Adrenal gland (tissue), 12 donors: ENCODE measurements around the gene OR6M1. TPM values are rescaled to one million over a fixed set of nuclear protein-coding genes. Genes with fewer than 3 reads are reported as not detected.

ENCODE experiments used
- DNase-seq, 7 donors: peaks; one replicate each; pipeline ENCODE4 v3.0.0-alpha.2; 2019 to 2020
- H3K27ac ChIP-seq, 5 donors: fragments of 200-600 bp; sonication (generic) in 4 of 5; 1 replicate in 3 of 5; 2 replicates in 2 of 5; pipeline versions ENCODE4 v1.5.1 to v1.8.0; 2016 to 2020; ENCODE audit warnings: mild to moderate bottlenecking in 1 of 5
- H3K27me3 ChIP-seq: fragments of 200-600 bp; 2 replicates; pipeline ENCODE4 v1.8.0; 2021
- H3K36me3 ChIP-seq, 2 donors: fragments of 200-600 bp; replicated peaks in 1 of 2; 1 replicate in 1 of 2; 2 replicates in 1 of 2; pipeline versions ENCODE4 v1.5.1 to v1.8.0; 2018 to 2022
- H3K4me1 ChIP-seq, 2 donors: fragments of 200-600 bp; replicated peaks in 1 of 2; 1 replicate in 1 of 2; 2 replicates in 1 of 2; pipeline versions ENCODE4 v1.5.1 to v1.8.0; 2018 to 2021
- H3K4me3 ChIP-seq, 4 donors: fragments of 200-600 bp; sonication (generic) in 3 of 4; one replicate each; pipeline ENCODE4 v1.5.1; 2016 to 2018
- H3K9me3 ChIP-seq, 3 donors: fragments of 200-600 bp; sonication (generic) in 1 of 3; replicated peaks in 1 of 3; 1 replicate in 2 of 3; 2 replicates in 1 of 3; pipeline versions ENCODE4 v1.5.1 to v1.8.0; 2016 to 2021
- CTCF ChIP-seq, 6 experiments: fragments of 450-650 bp in 4 of 6; fragments of 200-600 bp in 2 of 6; sonication (generic) in 1 of 6; IDR thresholded peaks; 1 replicate in 5 of 6; 2 replicates in 1 of 6; pipeline versions ENCODE4 v1.5.1 to v1.8.0; 2016 to 2021; ENCODE audit warnings: antibody characterized with exemption in 6 of 6, mild to moderate bottlenecking in 2 of 6, moderate library complexity in 1 of 6
- POLR2A ChIP-seq, 2 donors: fragments of 450-650 bp; IDR thresholded peaks; one replicate each; pipeline ENCODE4 v1.6.1; 2017; ENCODE audit warnings: antibody characterized with exemption in 2 of 2, mild to moderate bottlenecking in 2 of 2, moderate library complexity in 1 of 2
- WGBS, 4 donors: extraction: QIAGEN DNeasy Blood & Tissue Kit in 2 of 4; methylation state at CpG; one replicate each; pipeline versions ENCODE4 v1.1.5 to v1.1.7; 2013 to 2017; 5-methylcytosine and 5-hydroxymethylcytosine counted together
- intact Hi-C, 2 donors: fragments of 100-400 bp; cut with DNase I; formaldehyde crosslinking; loops; one replicate each; pipeline versions ENCODE4 v1.14.1 to v1.15.0; 2022 to 2023
- polyA plus RNA-seq, 3 donors: library from polyadenylated mRNA; stranded (reverse); fragments of 200-250 nt in 2 of 3; fragments of 350-450 nt in 1 of 3; fragmentation: Illumina TruSeq in 1 of 3; extraction: RNeasy Lipid Tissue Mini Kit (QIAGEN cat#74804) in 1 of 3; gene quantifications; one replicate each; pipeline ENCODE4 v1.2.3, GENCODE V29; 2013 to 2014
- total RNA-seq, 9 donors: library from RNA; depleted of rRNA in 4 of 9; stranded (reverse); fragments of >200 nt in 4 of 9; fragments of 120-200 nt in 1 of 9; fragmentation: NEBNext Ultra II Directional in 1 of 9; extraction: Animal tissue kit (Norgen Biotek cat#: 25700) in 1 of 9; gene quantifications; one replicate each; pipeline versions ENCODE4 v1.1.0 to v1.2.4, GENCODE V29; 2013 to 2023
- donor health status: healthy with polysubstance abuse.
- donor health status: Bipolar disorder and iron deficiency.
- donor health status: DM: yes; HTN: yes; CAD: no.
- donor health status: DM: no; HTN: no; CAD: no.
- donor health status: DM: no; HTN: no; CAD: no.
- donor health status: DM: yes; HTN: yes; CAD: no.

OR6M1 gene
- total and polyA plus RNA-seq, 12 donors, result not detected

GRCh38 chr11:123796226-123796625, 9.9 kb downstream of the OR6M1 start:
- no peaks in the 10 kb centered on the region for H3K27me3 ChIP-seq
- intact Hi-C loops, result no loop called here
- H3K27ac ChIP-seq, result no peak overlapping the region
- H3K9me3 ChIP-seq, result no peaks in the 10 kb centered on the region
- no peak overlapping the region for H3K4me3 ChIP-seq
- TF ChIP-seq POLR2A (IDR thresholded peaks at IDR 0.05) (no peak), CTCF (IDR thresholded peaks at IDR 0.05) (no peak)
- no peaks in the 10 kb centered on the region for H3K36me3 ChIP-seq
- H3K4me1 ChIP-seq, result no peaks in the 10 kb centered on the region
- WGBS, 4 donors, result 84 to 97% (median 93%) methylated on average over 1 of the region's 1 CpG
- no peak for DNase-seq

- DNase-seq, result no peak
These were observed 22.6 kb downstream of the OR6M1 start for GRCh38 chr11:123783536-123783935.

GRCh38 chr11:123778511-123778910, 27.6 kb downstream of the OR6M1 start:
- intact Hi-C loops, result no loop called here
- Histone ChIP-seq H3K9me3 (no peaks in the 10 kb centered on the region), H3K4me3 (no peak overlapping the region), H3K36me3 (no peaks in the 10 kb centered on the region), H3K27ac (no peak overlapping the region), H3K27me3 (no peaks in the 10 kb centered on the region), H3K4me1 (no peaks in the 10 kb centered on the region)
- no peak for DNase-seq
- no peak for TF ChIP-seq CTCF (IDR thresholded peaks at IDR 0.05)
- TF ChIP-seq POLR2A (IDR thresholded peaks at IDR 0.05), result no peak
- WGBS, 4 donors, result 43 to 93% (median 79%) methylated on average over 1 of the region's 1 CpG

More at GRCh38 chr11:123783536-123783935, 22.6 kb downstream of the OR6M1 start:
- 61 to 71% (median 68%) methylated on average over 1 of the region's 1 CpG for WGBS, 4 donors
- Histone ChIP-seq H3K4me1 (no peaks in the 10 kb centered on the region), H3K9me3 (no peaks in the 10 kb centered on the region), H3K27me3 (peaks cover 3% of the 10 kb centered on the region), H3K4me3 (no peak overlapping the region), H3K27ac (no peak overlapping the region), H3K36me3 (no peaks in the 10 kb centered on the region)
- intact Hi-C loops, result no loop called here
- no peak for TF ChIP-seq POLR2A (IDR thresholded peaks at IDR 0.05)
- no peak for TF ChIP-seq CTCF (IDR thresholded peaks at IDR 0.05)

- Histone ChIP-seq H3K4me1 (no peaks in the 10 kb centered on the region), H3K27me3 (no peaks in the 10 kb centered on the region), H3K4me3 (no peak overlapping the region), H3K9me3 (no peaks in the 10 kb centered on the region), H3K36me3 (no peaks in the 10 kb centered on the region), H3K27ac (no peak overlapping the region)
- WGBS, 4 donors, result 53 to 61% (median 56%) methylated on average over 4 of the region's 4 CpGs
- intact Hi-C loops, result no loop called here
- no peak for TF ChIP-seq CTCF (IDR thresholded peaks at IDR 0.05)
- no peak for TF ChIP-seq POLR2A (IDR thresholded peaks at IDR 0.05)
- DNase-seq, result no peak
These were observed 30.2 kb downstream of the OR6M1 start for GRCh38 chr11:123775715-123776549.
